Stomach (tissue), 4 donors: Measurements from ENCODE around the gene POLR3A.

ENCODE experiments used
- POLR2A ChIP-seq, 4 donors: fragments of 450-650 bp; IDR thresholded peaks; one replicate each; pipeline ENCODE4 v1.6.1; 2016; ENCODE audit warnings: antibody characterized with exemption in 4 of 4, control low read depth in 2 of 4, mild to moderate bottlenecking in 1 of 4, moderate library complexity in 1 of 4
- POLR2AphosphoS5 ChIP-seq, 3 donors: sonication (generic); formaldehyde crosslinking; IDR thresholded peaks; one replicate each; pipeline ENCODE4 v1.6.1; 2016; ENCODE audit warnings: antibody characterized with exemption in 3 of 3
- TF ChIP-seq, protein P1 (sequence below), 7 experiments: fragments of 450-650 bp in 4 of 7; fragments of 200-600 bp in 3 of 7; sonication (generic) in 3 of 7; IDR thresholded peaks; one replicate each; pipeline ENCODE4 v1.5.1; 2016 to 2019; ENCODE audit warnings: antibody characterized with exemption in 7 of 7, control low read depth in 2 of 7, mild to moderate bottlenecking in 1 of 7

DNA sequence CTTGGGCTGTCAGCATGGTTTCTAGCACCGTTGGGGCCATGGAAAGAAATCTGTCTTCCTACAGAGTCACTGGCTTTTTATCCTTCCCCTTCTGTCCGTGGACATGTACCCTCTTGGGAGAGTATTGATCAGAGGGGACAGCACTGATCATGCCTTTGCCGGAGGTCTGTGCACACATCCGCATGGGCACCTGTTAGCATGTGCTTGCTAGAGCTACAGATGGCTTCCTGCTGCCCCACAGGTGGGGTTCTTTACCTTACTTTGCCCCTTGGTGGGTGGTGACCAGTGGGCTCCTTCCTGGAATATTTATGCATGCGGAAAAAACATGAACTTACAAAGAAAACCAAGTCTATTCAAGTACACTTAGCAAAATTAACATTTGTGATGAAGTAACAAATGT lies 29.2 kb upstream of the POLR3A start:
- TF ChIP-seq, protein P1, sequence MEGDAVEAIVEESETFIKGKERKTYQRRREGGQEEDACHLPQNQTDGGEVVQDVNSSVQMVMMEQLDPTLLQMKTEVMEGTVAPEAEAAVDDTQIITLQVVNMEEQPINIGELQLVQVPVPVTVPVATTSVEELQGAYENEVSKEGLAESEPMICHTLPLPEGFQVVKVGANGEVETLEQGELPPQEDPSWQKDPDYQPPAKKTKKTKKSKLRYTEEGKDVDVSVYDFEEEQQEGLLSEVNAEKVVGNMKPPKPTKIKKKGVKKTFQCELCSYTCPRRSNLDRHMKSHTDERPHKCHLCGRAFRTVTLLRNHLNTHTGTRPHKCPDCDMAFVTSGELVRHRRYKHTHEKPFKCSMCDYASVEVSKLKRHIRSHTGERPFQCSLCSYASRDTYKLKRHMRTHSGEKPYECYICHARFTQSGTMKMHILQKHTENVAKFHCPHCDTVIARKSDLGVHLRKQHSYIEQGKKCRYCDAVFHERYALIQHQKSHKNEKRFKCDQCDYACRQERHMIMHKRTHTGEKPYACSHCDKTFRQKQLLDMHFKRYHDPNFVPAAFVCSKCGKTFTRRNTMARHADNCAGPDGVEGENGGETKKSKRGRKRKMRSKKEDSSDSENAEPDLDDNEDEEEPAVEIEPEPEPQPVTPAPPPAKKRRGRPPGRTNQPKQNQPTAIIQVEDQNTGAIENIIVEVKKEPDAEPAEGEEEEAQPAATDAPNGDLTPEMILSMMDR (IDR thresholded peaks at IDR 0.05) = no peak
- TF ChIP-seq POLR2AphosphoS5 (IDR thresholded peaks at IDR 0.05) (no peak), POLR2A (IDR thresholded peaks at IDR 0.05) (no peak)
